Measurements from ENCODE around the gene RPL23. TPM values are rescaled to one million over a fixed set of nuclear protein-coding genes. Genes with fewer than 3 reads are reported as not detected.

Gene RPL23
- total RNA-seq, 1 donor from 2014 or later: 850 TPM

DNA sequence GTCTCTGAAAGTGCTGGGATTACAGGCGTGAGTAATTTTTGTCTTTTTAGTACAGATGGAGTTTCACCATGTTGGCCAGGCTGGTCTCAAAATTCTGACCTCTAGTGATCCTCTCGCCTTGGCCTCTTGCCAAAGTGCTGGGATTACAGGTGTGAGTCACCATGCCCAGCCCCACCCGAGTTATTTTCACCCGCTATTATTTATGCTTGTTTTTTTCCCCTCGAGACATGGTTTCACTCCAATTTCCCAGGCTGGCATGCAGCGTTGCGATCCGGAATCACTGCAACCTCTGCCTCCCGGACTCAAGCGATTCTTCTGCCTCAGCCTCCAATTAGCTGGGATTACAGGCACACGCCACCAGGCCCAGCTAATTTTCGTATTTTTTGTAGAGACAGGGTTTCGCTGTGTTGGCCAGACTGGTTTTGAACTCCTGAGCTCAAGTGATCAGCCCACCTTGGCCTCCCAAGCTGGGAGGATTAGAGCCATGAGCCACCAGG is 9.2 kb downstream of the RPL23 start:
- Mint-ChIP-seq H3K27ac (ENCODE audit: unreplicated experiment) (no peak overlapping the region), H3K36me3 (ENCODE audit: unreplicated experiment) (no peaks in the 10 kb centered on the region), H3K4me3 (ENCODE audit: unreplicated experiment) (no peak overlapping the region), H3K4me1 (ENCODE audit: low read depth, unreplicated experiment) (peaks cover 4% of the 10 kb centered on the region), H3K9me3 (ENCODE audit: unreplicated experiment) (peaks cover 2% of the 10 kb centered on the region), H3K27me3 (ENCODE audit: unreplicated experiment) (no peaks in the 10 kb centered on the region)
- no peak for DNase-seq
- TF ChIP-seq, protein P1, sequence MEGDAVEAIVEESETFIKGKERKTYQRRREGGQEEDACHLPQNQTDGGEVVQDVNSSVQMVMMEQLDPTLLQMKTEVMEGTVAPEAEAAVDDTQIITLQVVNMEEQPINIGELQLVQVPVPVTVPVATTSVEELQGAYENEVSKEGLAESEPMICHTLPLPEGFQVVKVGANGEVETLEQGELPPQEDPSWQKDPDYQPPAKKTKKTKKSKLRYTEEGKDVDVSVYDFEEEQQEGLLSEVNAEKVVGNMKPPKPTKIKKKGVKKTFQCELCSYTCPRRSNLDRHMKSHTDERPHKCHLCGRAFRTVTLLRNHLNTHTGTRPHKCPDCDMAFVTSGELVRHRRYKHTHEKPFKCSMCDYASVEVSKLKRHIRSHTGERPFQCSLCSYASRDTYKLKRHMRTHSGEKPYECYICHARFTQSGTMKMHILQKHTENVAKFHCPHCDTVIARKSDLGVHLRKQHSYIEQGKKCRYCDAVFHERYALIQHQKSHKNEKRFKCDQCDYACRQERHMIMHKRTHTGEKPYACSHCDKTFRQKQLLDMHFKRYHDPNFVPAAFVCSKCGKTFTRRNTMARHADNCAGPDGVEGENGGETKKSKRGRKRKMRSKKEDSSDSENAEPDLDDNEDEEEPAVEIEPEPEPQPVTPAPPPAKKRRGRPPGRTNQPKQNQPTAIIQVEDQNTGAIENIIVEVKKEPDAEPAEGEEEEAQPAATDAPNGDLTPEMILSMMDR (IDR thresholded peaks at IDR 0.05; ENCODE audit: partially characterized antibody, unreplicated experiment): no peak

DNA sequence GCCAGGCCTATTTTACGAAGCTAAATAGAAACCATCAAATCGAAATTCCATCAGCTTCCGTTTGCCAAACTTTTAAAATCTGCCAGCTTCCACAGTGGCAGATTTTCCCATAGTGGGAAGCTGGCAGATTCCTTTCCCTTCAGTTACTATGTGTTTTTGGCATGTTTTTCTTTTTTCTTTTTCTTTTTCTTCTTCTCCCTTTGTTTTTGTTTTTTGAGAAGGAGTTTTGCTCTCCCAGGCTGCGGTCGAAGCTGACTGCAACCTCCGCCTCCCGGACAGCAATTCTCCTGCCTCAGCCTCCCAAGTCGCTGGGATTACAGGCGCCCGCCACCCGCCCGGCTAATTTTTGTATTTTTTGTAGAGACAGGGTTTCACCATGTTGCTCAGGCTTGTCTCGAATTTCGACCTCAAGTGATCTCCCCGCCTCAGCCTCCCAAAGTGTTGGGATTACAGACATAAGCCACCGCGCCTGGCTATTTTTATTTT is 27.7 kb downstream of the RPL23 start:
- peak overlapping the region; percentile 99 for H3K4me3 Mint-ChIP-seq (ENCODE audit: unreplicated experiment)
- peak overlapping the region; percentile 98 for H3K27ac Mint-ChIP-seq (ENCODE audit: unreplicated experiment)
- peaks cover 16% of the 10 kb centered on the region for H3K27me3 Mint-ChIP-seq (ENCODE audit: unreplicated experiment)
- H3K9me3 Mint-ChIP-seq (ENCODE audit: unreplicated experiment): peaks cover 14% of the 10 kb centered on the region
- H3K4me1 Mint-ChIP-seq (ENCODE audit: low read depth, unreplicated experiment): peaks cover 8% of the 10 kb centered on the region
- no peak for DNase-seq
- TF ChIP-seq, protein P1 (IDR thresholded peaks at IDR 0.05; ENCODE audit: partially characterized antibody, unreplicated experiment): no peak
- H3K36me3 Mint-ChIP-seq (ENCODE audit: unreplicated experiment): peaks cover 2% of the 10 kb centered on the region

DNA sequence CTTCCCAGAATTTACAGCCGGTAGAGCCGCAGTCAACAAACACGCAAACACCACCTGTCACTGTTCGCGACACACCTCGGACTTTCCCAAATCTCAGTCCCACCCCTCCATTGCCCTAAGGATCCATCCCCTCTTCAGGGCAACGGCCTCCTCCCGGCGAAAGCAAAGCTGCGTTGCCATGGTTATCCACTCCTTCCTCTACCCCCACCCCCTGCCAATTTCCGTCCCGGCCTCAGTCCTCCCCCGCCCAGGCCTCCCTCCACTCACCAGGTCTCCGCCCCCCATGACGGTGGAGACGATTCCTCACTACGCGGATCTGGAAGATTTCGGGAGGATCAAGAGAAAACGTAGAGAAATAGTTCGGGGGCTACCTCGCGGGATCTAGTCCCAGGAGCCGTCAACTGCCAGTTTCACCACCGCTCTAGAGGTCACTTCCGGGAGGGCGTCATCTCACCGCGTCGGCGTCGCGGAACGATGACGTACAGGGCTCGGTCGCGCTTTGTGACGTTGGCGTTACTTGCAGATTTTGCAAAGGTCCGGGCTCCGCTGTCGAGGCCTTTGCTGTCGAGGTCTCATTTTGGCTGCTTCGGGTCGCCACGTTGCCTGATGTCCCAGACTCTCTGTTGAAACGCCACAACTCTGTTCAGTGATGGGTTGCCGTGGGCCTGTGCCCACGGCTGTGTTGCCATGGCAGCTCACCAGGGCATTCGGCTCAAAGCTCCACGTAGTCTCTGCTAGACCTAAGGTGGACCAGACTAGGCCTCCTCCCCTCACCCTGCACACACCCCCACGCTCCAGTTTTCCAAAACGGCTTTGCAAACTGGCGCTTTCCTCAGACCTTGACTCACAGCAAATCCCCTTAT is 28.4 kb downstream of the RPL23 start, which contains the start of gene CWC25:
CWC25 (minus strand) TSS at position 423 of the 863 bp plus-strand sequence; CDS start at position 285, 138 bp downstream.
- Mint-ChIP-seq H3K4me1 (ENCODE audit: low read depth, unreplicated experiment) (peaks cover 8% of the 10 kb centered on the region), H3K27me3 (ENCODE audit: unreplicated experiment) (peaks cover 19% of the 10 kb centered on the region)

DNA sequence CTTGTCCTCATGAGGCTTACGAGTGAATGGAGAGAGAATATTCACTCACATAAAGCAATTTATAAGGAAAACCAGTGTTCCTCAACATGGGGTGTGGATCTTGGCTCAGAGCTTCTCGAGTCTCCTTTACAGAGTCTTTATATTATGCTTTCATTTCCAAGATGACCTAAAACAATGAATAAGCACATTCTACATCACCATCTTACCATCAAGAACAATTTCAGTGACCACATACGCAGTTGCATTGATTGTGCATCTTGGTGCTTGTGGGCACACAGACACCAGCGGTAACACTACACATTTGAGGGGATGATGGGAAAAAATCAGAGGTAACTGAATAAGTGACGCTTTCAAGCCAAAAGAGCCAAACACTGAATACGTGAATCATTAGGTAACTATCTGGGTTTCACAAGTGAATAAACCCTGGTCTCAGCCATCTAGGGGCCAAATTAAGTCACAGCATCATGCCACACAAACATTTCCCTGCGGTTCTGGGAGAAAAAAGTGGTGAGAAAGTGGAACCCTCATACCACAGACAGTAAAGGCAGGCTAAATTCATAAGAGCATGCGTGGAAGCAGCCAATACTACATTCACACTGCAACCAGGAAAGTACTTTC is 37.8 kb downstream of the RPL23 start:
- TF ChIP-seq, protein P1 (IDR thresholded peaks at IDR 0.05; ENCODE audit: partially characterized antibody, unreplicated experiment): no peak
- Mint-ChIP-seq H3K9me3 (ENCODE audit: unreplicated experiment) (peaks cover 3% of the 10 kb centered on the region), H3K4me1 (ENCODE audit: low read depth, unreplicated experiment) (no peaks in the 10 kb centered on the region)

More for the DNA sequence above, 28.4 kb downstream of the RPL23 start, which contains the start of gene CWC25:
- TF ChIP-seq, protein P1 (IDR thresholded peaks at IDR 0.05; ENCODE audit: partially characterized antibody, unreplicated experiment): no peak
- peaks cover 14% of the 10 kb centered on the region for H3K9me3 Mint-ChIP-seq (ENCODE audit: unreplicated experiment)
- peak within 1 kb of the TSS; percentile 98 for H3K27ac Mint-ChIP-seq (ENCODE audit: unreplicated experiment)
- DNase-seq: peak; percentile 96
- H3K4me3 Mint-ChIP-seq (ENCODE audit: unreplicated experiment): peak within 1 kb of the TSS; percentile 99
- peaks cover 5% of the 10 kb centered on the region for H3K36me3 Mint-ChIP-seq (ENCODE audit: unreplicated experiment)

More for the DNA sequence above, 37.8 kb downstream of the RPL23 start:
- H3K4me3 Mint-ChIP-seq (ENCODE audit: unreplicated experiment): no peak overlapping the region
- peaks cover 2% of the 10 kb centered on the region for H3K27me3 Mint-ChIP-seq (ENCODE audit: unreplicated experiment)
- H3K27ac Mint-ChIP-seq (ENCODE audit: unreplicated experiment): no peak overlapping the region
- H3K36me3 Mint-ChIP-seq (ENCODE audit: unreplicated experiment): peaks cover 2% of the 10 kb centered on the region
- DNase-seq: no peak

All from glutamatergic neuron (in vitro differentiated cells).